Sigmoid colon (tissue), 7 donors: ENCODE results near the gene LIPT1. TPM values are rescaled to one million over a fixed set of nuclear protein-coding genes. Genes with fewer than 3 reads are reported as not detected.
A peak's percentile ranks its signal among the peaks of the same experiment; 100 is the strongest.

ENCODE experiments used
- DNase-seq: peaks from one replicate; pipeline ENCODE4 v3.0.0-alpha.2; 2019
- H3K27ac ChIP-seq, 4 donors: fragments of 200-600 bp; sonication (generic); one replicate each; pipeline ENCODE4 v1.5.1; 2016 to 2019; ENCODE audit warnings: mild to moderate bottlenecking in 1 of 4
- H3K27me3 ChIP-seq, 3 donors: fragments of 200-600 bp; sonication (generic); one replicate each; pipeline ENCODE4 v1.5.1; 2019; ENCODE audit warnings: mild to moderate bottlenecking in 1 of 3
- H3K36me3 ChIP-seq, 4 donors: fragments of 200-600 bp; sonication (generic); one replicate each; pipeline ENCODE4 v1.5.1; 2016 to 2019
- H3K4me1 ChIP-seq, 4 donors: fragments of 200-600 bp; sonication (generic); one replicate each; pipeline ENCODE4 v1.5.1; 2017 to 2019
- H3K4me3 ChIP-seq, 4 donors: fragments of 200-600 bp; sonication (generic); one replicate each; pipeline ENCODE4 v1.5.1; 2017 to 2019; ENCODE audit warnings: mild to moderate bottlenecking in 2 of 4, moderate library complexity in 1 of 4
- H3K9me3 ChIP-seq, 4 donors: fragments of 200-600 bp in 3 of 4; sonication (generic) in 3 of 4; one replicate each; pipeline versions ENCODE4 v1.5.1 to v1.6.1; 2013 to 2019
- EP300 ChIP-seq, 4 donors: sonication (generic); formaldehyde crosslinking; IDR thresholded peaks; one replicate each; pipeline ENCODE4 v1.6.1; 2017; ENCODE audit warnings: antibody characterized with exemption in 4 of 4
- POLR2A ChIP-seq, 2 donors: fragments of 450-650 bp; IDR thresholded peaks; one replicate each; pipeline ENCODE4 v1.6.1; 2016; ENCODE audit warnings: antibody characterized with exemption in 2 of 2, mild to moderate bottlenecking in 2 of 2, moderate library complexity in 2 of 2
- POLR2AphosphoS5 ChIP-seq, 4 donors: sonication (generic); formaldehyde crosslinking; IDR thresholded peaks; one replicate each; pipeline ENCODE4 v1.6.1; 2017; ENCODE audit warnings: antibody characterized with exemption in 4 of 4
- WGBS, 2 donors: extraction: QIAGEN DNeasy Blood & Tissue Kit; methylation state at CpG; one replicate each; pipeline ENCODE4 v1.1.7; 2013; 5-methylcytosine and 5-hydroxymethylcytosine counted together
- intact Hi-C: fragments of 100-400 bp; cut with DNase I; formaldehyde crosslinking; loops from one replicate; pipeline ENCODE4 v1.15.1; 2023
- polyA plus RNA-seq, 3 donors: library from polyadenylated mRNA; stranded (reverse); fragments of 200-250 nt; gene quantifications; one replicate each; pipeline ENCODE4 v1.2.3, GENCODE V29; 2013
- total RNA-seq, 4 donors: library from RNA; depleted of rRNA; stranded (reverse); fragments of >200 nt; gene quantifications; one replicate each; pipeline ENCODE4 v1.1.0, GENCODE V29; 2016
- TF ChIP-seq, protein P1 (sequence below), 4 experiments: fragments of 450-650 bp in 3 of 4; fragments of 200-600 bp in 1 of 4; IDR thresholded peaks; one replicate each; pipeline ENCODE4 v1.5.1; 2016 to 2019; ENCODE audit warnings: antibody characterized with exemption in 4 of 4, mild to moderate bottlenecking in 3 of 4, moderate library complexity in 2 of 4
- donor health status: healthy with polysubstance abuse.
- donor health status: Bipolar disorder and iron deficiency.
- donor health status: healthy.

LIPT1 gene
- total and polyA plus RNA-seq, 7 donors, result 3.9 to 9.5 (median 5.7) TPM

DNA sequence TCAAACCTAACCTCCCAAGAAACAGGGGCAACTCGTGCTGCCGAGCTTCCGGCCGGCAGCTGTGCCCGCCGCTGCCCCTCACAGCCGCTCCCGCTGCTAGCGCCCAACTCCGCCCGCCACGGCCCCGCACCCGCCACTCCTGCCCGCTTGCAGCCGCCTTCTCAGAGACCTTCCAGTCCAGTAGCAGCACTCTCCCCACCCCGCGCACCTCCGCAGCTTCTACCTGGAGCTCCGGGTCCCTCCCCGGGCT, 14.0 kb upstream of the LIPT1 start:
- H3K9me3 ChIP-seq, result no peaks in the 10 kb centered on the region
- peak; percentile 71 for DNase-seq
- H3K4me1 ChIP-seq, result peaks cover 0 to 16% (median 11%) of the 10 kb centered on the region in 4 donors
- intact Hi-C loops, result loop anchor here (1.0 to 5.0 kb wide), 2 partner anchors 13 to 42 kb away; partner anchors contain the start of genes MITD1 and MRPL30
- TF ChIP-seq, protein P1, sequence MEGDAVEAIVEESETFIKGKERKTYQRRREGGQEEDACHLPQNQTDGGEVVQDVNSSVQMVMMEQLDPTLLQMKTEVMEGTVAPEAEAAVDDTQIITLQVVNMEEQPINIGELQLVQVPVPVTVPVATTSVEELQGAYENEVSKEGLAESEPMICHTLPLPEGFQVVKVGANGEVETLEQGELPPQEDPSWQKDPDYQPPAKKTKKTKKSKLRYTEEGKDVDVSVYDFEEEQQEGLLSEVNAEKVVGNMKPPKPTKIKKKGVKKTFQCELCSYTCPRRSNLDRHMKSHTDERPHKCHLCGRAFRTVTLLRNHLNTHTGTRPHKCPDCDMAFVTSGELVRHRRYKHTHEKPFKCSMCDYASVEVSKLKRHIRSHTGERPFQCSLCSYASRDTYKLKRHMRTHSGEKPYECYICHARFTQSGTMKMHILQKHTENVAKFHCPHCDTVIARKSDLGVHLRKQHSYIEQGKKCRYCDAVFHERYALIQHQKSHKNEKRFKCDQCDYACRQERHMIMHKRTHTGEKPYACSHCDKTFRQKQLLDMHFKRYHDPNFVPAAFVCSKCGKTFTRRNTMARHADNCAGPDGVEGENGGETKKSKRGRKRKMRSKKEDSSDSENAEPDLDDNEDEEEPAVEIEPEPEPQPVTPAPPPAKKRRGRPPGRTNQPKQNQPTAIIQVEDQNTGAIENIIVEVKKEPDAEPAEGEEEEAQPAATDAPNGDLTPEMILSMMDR (IDR thresholded peaks at IDR 0.05), result no peak
- TF ChIP-seq EP300 (IDR thresholded peaks at IDR 0.05), result no peak
- TF ChIP-seq POLR2A (IDR thresholded peaks at IDR 0.05), result peak in 1 of 2 donors; percentile 77
- TF ChIP-seq POLR2AphosphoS5 (IDR thresholded peaks at IDR 0.05), result no peak
- 0 to 1% methylated on average over 21 of the region's 21 CpGs for WGBS, 2 donors
- no peaks in the 10 kb centered on the region for H3K36me3 ChIP-seq
- H3K27me3 ChIP-seq, result no peaks in the 10 kb centered on the region
- H3K27ac ChIP-seq, result peak overlapping the region; percentile 81 to 87 (median 82)
- peak overlapping the region; percentile 73 to 97 (median 83) for H3K4me3 ChIP-seq

DNA sequence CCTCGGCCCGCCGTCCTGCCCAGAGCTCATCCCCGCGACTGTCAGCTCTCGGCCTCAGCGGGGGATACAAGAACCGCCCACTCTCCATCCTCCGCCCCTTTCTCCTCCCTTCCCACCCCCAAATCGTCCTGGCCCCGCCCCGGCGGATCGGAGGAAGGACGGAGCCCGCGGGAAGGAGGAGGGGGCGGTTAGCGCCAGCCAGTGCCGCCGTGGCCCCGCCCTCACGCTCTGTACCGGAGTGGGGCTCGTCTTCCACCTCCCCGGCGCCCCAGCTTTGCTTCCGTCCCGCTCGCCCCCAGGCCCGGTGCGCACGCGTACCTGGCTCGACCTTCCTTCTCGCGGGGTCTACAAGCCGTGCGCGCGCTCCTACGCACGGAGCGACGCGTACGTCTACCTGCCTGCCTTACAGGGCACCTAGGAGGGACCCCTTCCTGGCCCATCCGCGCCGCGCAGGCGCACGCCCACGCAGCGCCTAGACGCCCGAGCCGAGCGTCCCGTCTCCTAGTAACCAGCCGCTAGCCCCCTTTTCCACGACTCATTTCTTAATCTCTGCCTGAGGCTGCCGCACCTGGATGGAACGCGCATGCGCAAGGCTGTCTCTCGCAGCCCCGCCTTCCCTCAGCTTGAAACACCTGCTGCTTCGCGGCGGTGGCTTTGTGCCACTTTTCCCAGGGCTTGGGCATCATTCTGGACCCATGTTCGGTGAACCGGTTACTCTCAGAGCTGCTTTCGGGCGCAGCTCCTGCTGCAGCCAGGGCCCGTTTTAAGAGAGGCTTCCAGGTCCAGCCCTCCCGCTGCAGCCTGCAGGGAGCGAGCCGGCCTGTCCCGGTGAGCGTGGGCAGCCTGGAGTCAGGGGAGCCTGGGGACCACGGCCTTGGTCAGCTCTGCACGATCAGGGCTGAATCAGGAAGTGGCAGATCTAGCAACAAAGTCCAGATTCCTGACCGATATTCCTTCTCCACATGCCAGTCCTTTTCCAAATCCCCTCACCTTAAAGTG, 13.4 kb upstream of the LIPT1 start, which contains the start of gene C2orf15:
C2orf15 (plus strand) TSS at position 598 of the 999 bp plus-strand sequence. CDS start 8,852 bp downstream, outside the sequence.
- Histone ChIP-seq H3K4me3 (peak within 1 kb of the TSS; percentile 73 to 97 (median 83)), H3K27me3 (no peaks in the 10 kb centered on the region), H3K36me3 (no peaks in the 10 kb centered on the region), H3K9me3 (no peaks in the 10 kb centered on the region), H3K27ac (peak within 1 kb of the TSS; percentile 81 to 87 (median 82)), H3K4me1 (peaks cover 0 to 16% (median 11%) of the 10 kb centered on the region in 4 donors)
- WGBS, 2 donors, result 1% methylated on average over 84 of the region's 84 CpGs
- intact Hi-C loops, result loop anchor here (1.0 to 5.0 kb wide), 2 partner anchors 12 to 41 kb away; partner anchors contain the start of genes MITD1 and MRPL30
- TF ChIP-seq POLR2AphosphoS5 (IDR thresholded peaks at IDR 0.05), result peak; percentile 84 to 97 (median 84)
- TF ChIP-seq, protein P1 (IDR thresholded peaks at IDR 0.05), result no peak
- TF ChIP-seq POLR2A (IDR thresholded peaks at IDR 0.05), result peak in 1 of 2 donors; percentile 72
- TF ChIP-seq EP300 (IDR thresholded peaks at IDR 0.05), result no peak
- DNase-seq, result peak; percentile 95

DNA sequence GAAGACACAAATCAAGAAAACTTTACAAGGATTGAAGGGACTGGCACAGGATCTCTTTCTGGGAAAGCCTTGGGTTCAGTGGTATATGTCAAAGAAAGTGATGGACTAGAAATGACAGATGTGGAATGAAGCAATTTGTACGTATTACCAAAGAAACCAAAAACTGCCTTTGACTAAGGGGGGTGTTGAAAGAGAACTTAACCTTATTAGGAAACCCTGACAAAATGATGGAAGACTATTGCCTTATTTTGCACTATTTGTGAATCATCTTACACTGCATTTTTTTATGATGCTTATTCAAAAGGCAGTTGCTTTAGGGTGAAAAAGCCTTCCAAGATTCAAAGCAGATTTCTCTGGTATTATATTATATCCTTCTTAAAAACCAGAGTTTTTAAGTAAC, 4.1 kb upstream of the LIPT1 start:
- TF ChIP-seq POLR2A (IDR thresholded peaks at IDR 0.05) (no peak), EP300 (IDR thresholded peaks at IDR 0.05) (no peak), POLR2AphosphoS5 (IDR thresholded peaks at IDR 0.05) (no peak)
- TF ChIP-seq, protein P1 (IDR thresholded peaks at IDR 0.05), result no peak
- DNase-seq, result no peak
- intact Hi-C loops, result loop anchor here (10.0 kb wide), 1 partner anchor 344 kb away; the partner anchor contains the start of gene REV1
- Histone ChIP-seq H3K27me3 (no peaks in the 10 kb centered on the region), H3K9me3 (no peaks in the 10 kb centered on the region), H3K4me1 (peaks cover 0 to 14% (median 11%) of the 10 kb centered on the region in 4 donors), H3K27ac (no peak overlapping the region), H3K4me3 (no peak overlapping the region), H3K36me3 (no peaks in the 10 kb centered on the region)
- 84 to 88% methylated on average over 1 of the region's 1 CpG for WGBS, 2 donors

DNA sequence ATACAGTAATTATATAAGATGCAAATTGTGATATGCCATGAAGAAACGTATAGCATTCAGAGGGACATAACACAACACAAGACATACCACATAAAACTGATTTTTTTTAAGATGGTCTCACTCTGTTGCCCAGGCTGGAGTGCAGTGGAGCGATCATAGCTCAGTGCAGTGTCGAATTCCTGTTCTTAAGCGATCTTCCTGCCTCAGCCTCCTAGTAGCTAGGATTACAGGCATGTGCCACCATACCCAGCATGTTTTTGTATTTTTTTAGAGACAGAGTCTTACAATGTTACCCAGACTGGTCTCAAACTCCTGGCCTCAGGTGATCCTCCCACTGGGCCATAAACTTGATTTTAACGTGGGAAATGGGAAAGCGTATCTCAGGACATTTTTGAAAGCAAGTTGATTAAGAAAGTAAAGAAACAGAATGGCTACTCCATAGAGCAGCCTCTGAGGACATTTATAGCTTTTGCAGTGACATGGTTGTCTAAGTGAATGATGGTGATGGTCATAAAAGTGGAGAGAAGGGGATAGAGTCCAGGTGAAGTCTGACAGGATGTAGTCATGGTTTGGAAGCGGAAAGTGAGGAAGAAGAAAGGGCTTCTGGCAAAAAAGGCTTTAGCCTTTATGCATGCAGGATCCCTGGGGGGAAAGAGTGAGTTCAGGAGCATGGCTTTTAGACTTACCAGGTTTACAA, 2.4 kb upstream of the LIPT1 start:
- intact Hi-C loops, result loop anchor here (10.0 kb wide), 1 partner anchor 342 kb away; the partner anchor contains the start of gene REV1

More for the DNA sequence above, 2.4 kb upstream of the LIPT1 start:
- Histone ChIP-seq H3K9me3 (no peaks in the 10 kb centered on the region), H3K36me3 (peaks cover 0 to 5% (median under 1%) of the 10 kb centered on the region in 4 donors), H3K4me1 (peaks cover 0 to 19% (median 18%) of the 10 kb centered on the region in 4 donors), H3K27me3 (no peaks in the 10 kb centered on the region), H3K27ac (no peak overlapping the region), H3K4me3 (no peak overlapping the region)
- TF ChIP-seq POLR2AphosphoS5 (IDR thresholded peaks at IDR 0.05) (no peak), POLR2A (IDR thresholded peaks at IDR 0.05) (no peak), EP300 (IDR thresholded peaks at IDR 0.05) (no peak)
- TF ChIP-seq, protein P1 (IDR thresholded peaks at IDR 0.05), result no peak
- WGBS, 2 donors, result 77 to 79% methylated on average over 7 of the region's 7 CpGs
- DNase-seq, result no peak
